ENCODE data around the gene APOF. TPM values are rescaled to one million over a fixed set of nuclear protein-coding genes. Genes with fewer than 3 reads are reported as not detected.

The APOF gene
- total and polyA plus RNA-seq, 2 of the 13 experiments (the other 11 are each of a cell fraction or from before 2014, with no cell fraction given) = 3.3 to 23.9 TPM

- peak; percentile 96 for TF ChIP-seq ARID4A (CRISPR knock-in tag; IDR thresholded peaks at IDR 0.05; ENCODE audit: borderline replicate concordance)
- TF ChIP-seq ZNF337 (CRISPR knock-in tag; IDR thresholded peaks at IDR 0.05; ENCODE audit: borderline replicate concordance, low read depth) = 0 out of 2 replicates have a peak, but pooled peaks have one; percentile 59
- no peak; the same call in 1 of the 2 replicates for TF ChIP-seq ZBTB8A (CRISPR knock-in tag; IDR thresholded peaks at IDR 0.05; ENCODE audit: borderline replicate concordance, low read depth)
- TF ChIP-seq ZNF616 (CRISPR knock-in tag; IDR thresholded peaks at IDR 0.05; ENCODE audit: low read depth) = no peak
- TF ChIP-seq ZNF761 (CRISPR knock-in tag; conservative IDR thresholded peaks at IDR 0.05) = no peak
- no peak for TF ChIP-seq ZNF317 (CRISPR knock-in tag; IDR thresholded peaks at IDR 0.05)
- peak; percentile 80; the same call in 1 of the 2 replicates for TF ChIP-seq SATB2 (CRISPR knock-in tag; IDR thresholded peaks at IDR 0.05)
- TF ChIP-seq GTF3A (CRISPR knock-in tag; conservative IDR thresholded peaks at IDR 0.05) = 0 out of 2 replicates have a peak, but pooled peaks have one; percentile 70
- TF ChIP-seq, protein P1, sequence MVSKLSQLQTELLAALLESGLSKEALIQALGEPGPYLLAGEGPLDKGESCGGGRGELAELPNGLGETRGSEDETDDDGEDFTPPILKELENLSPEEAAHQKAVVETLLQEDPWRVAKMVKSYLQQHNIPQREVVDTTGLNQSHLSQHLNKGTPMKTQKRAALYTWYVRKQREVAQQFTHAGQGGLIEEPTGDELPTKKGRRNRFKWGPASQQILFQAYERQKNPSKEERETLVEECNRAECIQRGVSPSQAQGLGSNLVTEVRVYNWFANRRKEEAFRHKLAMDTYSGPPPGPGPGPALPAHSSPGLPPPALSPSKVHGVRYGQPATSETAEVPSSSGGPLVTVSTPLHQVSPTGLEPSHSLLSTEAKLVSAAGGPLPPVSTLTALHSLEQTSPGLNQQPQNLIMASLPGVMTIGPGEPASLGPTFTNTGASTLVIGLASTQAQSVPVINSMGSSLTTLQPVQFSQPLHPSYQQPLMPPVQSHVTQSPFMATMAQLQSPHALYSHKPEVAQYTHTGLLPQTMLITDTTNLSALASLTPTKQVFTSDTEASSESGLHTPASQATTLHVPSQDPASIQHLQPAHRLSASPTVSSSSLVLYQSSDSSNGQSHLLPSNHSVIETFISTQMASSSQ (IDR thresholded peaks at IDR 0.05; ENCODE audit: low read depth) = no peak; the same call in 1 of the 2 replicates
- TF ChIP-seq, protein P1 (CRISPR knock-in tag; IDR thresholded peaks at IDR 0.05; ENCODE audit: borderline replicate concordance) = no peak
- TF ChIP-seq, protein P2, sequence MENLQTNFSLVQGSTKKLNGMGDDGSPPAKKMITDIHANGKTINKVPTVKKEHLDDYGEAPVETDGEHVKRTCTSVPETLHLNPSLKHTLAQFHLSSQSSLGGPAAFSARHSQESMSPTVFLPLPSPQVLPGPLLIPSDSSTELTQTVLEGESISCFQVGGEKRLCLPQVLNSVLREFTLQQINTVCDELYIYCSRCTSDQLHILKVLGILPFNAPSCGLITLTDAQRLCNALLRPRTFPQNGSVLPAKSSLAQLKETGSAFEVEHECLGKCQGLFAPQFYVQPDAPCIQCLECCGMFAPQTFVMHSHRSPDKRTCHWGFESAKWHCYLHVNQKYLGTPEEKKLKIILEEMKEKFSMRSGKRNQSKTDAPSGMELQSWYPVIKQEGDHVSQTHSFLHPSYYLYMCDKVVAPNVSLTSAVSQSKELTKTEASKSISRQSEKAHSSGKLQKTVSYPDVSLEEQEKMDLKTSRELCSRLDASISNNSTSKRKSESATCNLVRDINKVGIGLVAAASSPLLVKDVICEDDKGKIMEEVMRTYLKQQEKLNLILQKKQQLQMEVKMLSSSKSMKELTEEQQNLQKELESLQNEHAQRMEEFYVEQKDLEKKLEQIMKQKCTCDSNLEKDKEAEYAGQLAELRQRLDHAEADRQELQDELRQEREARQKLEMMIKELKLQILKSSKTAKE (CRISPR knock-in tag; IDR thresholded peaks at IDR 0.05; ENCODE audit: borderline replicate concordance) = 0 out of 2 replicates have a peak, but pooled peaks have one; percentile 45
- no peak for TF ChIP-seq SMAD9 (CRISPR knock-in tag; IDR thresholded peaks at IDR 0.05)
- no peak for TF ChIP-seq ZNF878 (CRISPR knock-in tag; IDR thresholded peaks at IDR 0.05)
- TF ChIP-seq NFE2L1 (CRISPR knock-in tag; IDR thresholded peaks at IDR 0.05; ENCODE audit: borderline replicate concordance) = no peak; the same call in 1 of the 2 replicates
- peak; percentile 97 for TF ChIP-seq ARNTL (CRISPR knock-in tag; IDR thresholded peaks at IDR 0.05)
- TF ChIP-seq, protein P3, sequence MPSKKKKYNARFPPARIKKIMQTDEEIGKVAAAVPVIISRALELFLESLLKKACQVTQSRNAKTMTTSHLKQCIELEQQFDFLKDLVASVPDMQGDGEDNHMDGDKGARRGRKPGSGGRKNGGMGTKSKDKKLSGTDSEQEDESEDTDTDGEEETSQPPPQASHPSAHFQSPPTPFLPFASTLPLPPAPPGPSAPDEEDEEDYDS (CRISPR knock-in tag; IDR thresholded peaks at IDR 0.05) = peak; percentile 80
- TF ChIP-seq HDAC6 (IDR thresholded peaks at IDR 0.05; ENCODE audit: low read depth, low read length) = no peak
Measured at GRCh38 chr12:56315622-56316473, 46.8 kb downstream of the APOF start, which contains the start of gene CNPY2 (continued).
